Activated CD8-positive, alpha-beta memory T cell treated with anti-CD3 and anti-CD28 coated beads, Interleukin-2, amount 10 ng/mL, durations not matched to agents 7 days and 5 days (primary cell): ENCODE data around the gene HS3ST1. TPM values are rescaled to one million over a fixed set of nuclear protein-coding genes. Genes with fewer than 3 reads are reported as not detected.

Experiments used
- ATAC-seq: fragments of 150-1000 bp; cut with Tn5 transposase; one replicate; pipeline ENCODE4 v1.10.0; 2021; ENCODE audit warnings: moderate library complexity
- CTCF ChIA-PET: fragments of 350-600 bp; sonication (Branson Sonifier 250); formaldehyde crosslinking; loops from one replicate; lab custom pipeline; 2021; ENCODE audit warnings: antibody characterized with exemption; lab: Charles Lee
- DNase-seq: peaks from one replicate; pipeline ENCODE4 v3.0.0-alpha.2; 2020
- H3K27ac Mint-ChIP-seq: one replicate; pipeline ENCODE4 v1.8.0; 2021; ENCODE audit warnings: mild to moderate bottlenecking, mixed read lengths
- H3K27me3 Mint-ChIP-seq: one replicate; pipeline ENCODE4 v1.8.0; 2021; ENCODE audit warnings: mixed read lengths
- H3K36me3 Mint-ChIP-seq: one replicate; pipeline ENCODE4 v1.8.0; 2021; ENCODE audit warnings: mild to moderate bottlenecking, mixed read lengths
- H3K4me1 Mint-ChIP-seq: one replicate; pipeline ENCODE4 v1.8.0; 2021; ENCODE audit warnings: mixed read lengths
- H3K4me3 Mint-ChIP-seq: one replicate; pipeline ENCODE4 v1.8.0; 2021; ENCODE audit warnings: mild to moderate bottlenecking, moderate library complexity, mixed read lengths
- H3K9me3 Mint-ChIP-seq: one replicate; pipeline ENCODE4 v1.8.0; 2022; ENCODE audit warnings: low read depth, mixed read lengths
- total RNA-seq, 2 experiments: library from RNA; stranded (reverse); gene quantifications; one replicate each; pipeline ENCODE4 v1.2.3, GENCODE V29; 2021

HS3ST1 gene
- total RNA-seq, 2 experiments from 2014 or later: 0.19 TPM; not detected in 1

DNA sequence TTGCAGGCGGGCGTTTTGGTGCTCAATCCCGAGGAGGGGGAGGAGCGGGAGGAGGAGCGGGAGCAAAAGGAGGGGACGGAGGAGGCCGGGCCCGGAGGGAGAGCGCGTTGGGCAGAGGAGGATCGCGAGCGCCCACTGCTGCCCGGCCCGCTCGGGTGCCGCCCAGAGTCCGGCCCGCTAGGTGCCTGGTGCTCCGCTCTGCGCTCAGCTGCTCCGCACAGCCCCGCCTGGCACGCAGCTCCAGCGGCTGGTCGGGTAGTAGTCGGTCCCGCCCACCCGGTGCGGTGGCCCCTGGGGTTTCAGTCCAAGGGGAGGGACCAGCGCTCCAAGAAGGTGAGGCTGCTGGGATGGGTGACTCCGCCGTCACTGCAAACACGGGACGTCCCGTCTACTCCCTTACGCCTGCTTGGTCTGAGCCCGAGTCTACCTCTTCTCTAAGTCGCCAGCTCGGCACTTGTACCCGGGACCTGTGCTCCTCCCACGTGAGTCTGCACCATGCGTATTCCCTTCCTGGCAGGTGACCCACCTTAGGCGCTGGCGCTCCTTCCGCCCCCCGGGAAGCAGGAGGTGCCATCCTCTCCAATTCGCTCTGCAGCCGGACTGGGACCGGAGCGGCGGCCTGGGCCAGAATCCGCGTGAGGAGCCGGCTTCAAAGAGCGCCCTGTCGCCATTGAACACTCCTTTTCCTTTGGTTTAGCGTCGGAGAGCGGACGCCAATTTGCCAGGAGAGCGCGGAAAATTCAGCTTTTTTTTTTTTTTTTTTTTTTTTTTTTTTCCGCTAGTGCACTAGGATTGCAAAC lies 405 bp upstream of the HS3ST1 start:
- H3K9me3 Mint-ChIP-seq: no peaks in the 10 kb centered on the region
- peak overlapping the region; percentile 62 for H3K4me3 Mint-ChIP-seq
- ATAC-seq: peak; percentile 79
- H3K4me1 Mint-ChIP-seq: peaks cover 15% of the 10 kb centered on the region
- no peaks in the 10 kb centered on the region for H3K36me3 Mint-ChIP-seq
- CTCF ChIA-PET: interaction anchor here (0.6 to 1.4 kb wide), 2 partner anchors 42 to 76 kb away, joined by 3 to 6 read pairs; no protein-coding TSS in a partner anchor
- H3K27ac Mint-ChIP-seq: no peak overlapping the region
- DNase-seq: peak; percentile 50
- peaks cover 77% of the 10 kb centered on the region for H3K27me3 Mint-ChIP-seq

DNA sequence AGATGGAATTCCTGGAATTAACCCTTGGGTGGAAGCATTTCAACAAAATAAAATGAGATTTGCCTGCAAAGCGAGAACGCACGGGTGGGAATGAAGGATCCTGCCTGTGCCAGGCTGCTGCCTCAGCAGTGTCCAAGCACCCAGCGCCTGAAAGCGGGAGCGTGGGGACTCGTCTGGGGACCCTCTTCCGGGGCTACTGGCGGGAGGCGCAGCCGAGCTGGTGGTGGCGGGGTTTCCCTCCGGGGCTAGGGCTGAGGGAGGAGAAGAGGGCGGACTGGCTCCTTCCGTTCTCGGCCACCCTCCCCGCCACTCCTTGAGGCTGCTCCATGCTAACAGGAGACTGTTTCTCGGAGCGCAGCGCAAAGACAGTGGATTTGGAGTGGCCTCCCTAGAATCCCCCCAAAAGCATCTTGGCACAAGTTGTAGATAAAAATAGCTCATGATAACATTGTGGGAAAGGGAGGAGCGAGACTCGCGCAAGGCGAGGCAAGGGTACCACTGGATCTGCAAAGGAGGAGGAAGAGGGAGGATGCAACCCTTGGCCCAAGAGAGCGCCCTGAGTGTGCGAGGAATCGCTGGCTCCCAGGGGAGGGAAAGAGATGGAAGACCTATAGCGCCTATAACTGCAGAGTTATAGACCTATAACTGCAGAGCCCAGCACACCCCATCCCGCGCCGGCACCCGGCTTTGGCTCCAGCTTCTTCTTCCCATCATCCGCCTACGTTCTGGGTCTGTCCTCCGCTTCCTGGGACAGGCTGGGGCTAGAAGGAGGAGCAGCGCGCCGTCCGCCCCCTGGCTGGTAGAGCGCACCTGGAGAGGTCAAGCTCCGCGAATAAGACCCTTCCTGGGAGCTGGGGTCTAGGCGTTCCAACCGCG lies 1.3 kb downstream of the HS3ST1 start:
- no peak for ATAC-seq

DNA sequence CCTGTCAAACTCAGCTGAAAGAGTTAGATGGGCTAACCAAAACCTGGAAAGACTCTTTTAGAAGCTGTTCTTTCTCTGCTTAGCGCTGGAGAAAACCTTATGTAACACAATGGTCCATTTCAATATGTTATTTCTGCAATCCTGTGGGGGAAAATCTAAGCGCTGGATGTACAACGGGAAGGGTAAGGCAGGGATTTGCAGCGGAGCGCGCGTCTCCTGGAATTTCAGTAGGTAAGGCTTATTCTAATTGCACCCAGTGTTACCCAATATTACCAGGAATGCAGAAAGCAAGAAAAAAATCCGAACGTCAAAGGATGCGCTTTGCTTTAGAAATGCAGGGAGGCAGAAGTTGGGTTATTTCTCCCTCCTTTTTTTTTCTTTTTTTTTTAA lies 2.0 kb downstream of the HS3ST1 start:
- H3K9me3 Mint-ChIP-seq: no peaks in the 10 kb centered on the region
- H3K4me3 Mint-ChIP-seq: no peak overlapping the region
- no peaks in the 10 kb centered on the region for H3K36me3 Mint-ChIP-seq
- H3K4me1 Mint-ChIP-seq: peaks cover 15% of the 10 kb centered on the region
- no peak overlapping the region for H3K27ac Mint-ChIP-seq
- CTCF ChIA-PET: no interaction called here
- DNase-seq (no peak), ATAC-seq (no peak)
- peaks cover 61% of the 10 kb centered on the region for H3K27me3 Mint-ChIP-seq

More for the DNA sequence above, 1.3 kb downstream of the HS3ST1 start:
- Mint-ChIP-seq H3K27me3 (peaks cover 67% of the 10 kb centered on the region), H3K36me3 (no peaks in the 10 kb centered on the region), H3K27ac (no peak overlapping the region), H3K4me3 (no peak overlapping the region), H3K4me1 (peaks cover 15% of the 10 kb centered on the region), H3K9me3 (no peaks in the 10 kb centered on the region)
- DNase-seq: no peak
- CTCF ChIA-PET: no interaction called here

DNA sequence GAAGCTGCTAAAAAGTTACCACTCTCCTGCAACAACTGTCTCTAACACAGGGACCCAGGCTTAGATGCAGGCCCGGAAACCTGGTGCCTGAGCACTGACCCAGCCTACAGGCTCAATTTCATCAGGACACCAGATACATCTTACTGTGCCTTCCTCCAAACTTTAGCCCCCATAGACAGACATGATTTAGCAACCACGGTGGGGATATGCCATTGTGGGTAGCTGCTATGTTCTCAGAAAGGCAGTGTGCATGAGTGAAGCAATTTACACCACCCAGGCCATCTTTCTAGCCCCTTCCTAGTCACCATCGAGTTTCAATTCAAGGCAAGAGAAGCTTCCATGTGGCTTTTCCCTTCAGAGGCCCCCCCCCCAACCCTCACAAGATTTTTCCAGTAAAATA lies 2.7 kb downstream of the HS3ST1 start:
- H3K9me3 Mint-ChIP-seq: no peaks in the 10 kb centered on the region
- H3K4me3 Mint-ChIP-seq: no peak overlapping the region
- no peak overlapping the region for H3K27ac Mint-ChIP-seq
- ATAC-seq (no peak), DNase-seq (no peak)
- peaks cover 15% of the 10 kb centered on the region for H3K4me1 Mint-ChIP-seq
- H3K36me3 Mint-ChIP-seq: no peaks in the 10 kb centered on the region
- CTCF ChIA-PET: no interaction called here
- H3K27me3 Mint-ChIP-seq: peaks cover 53% of the 10 kb centered on the region

DNA sequence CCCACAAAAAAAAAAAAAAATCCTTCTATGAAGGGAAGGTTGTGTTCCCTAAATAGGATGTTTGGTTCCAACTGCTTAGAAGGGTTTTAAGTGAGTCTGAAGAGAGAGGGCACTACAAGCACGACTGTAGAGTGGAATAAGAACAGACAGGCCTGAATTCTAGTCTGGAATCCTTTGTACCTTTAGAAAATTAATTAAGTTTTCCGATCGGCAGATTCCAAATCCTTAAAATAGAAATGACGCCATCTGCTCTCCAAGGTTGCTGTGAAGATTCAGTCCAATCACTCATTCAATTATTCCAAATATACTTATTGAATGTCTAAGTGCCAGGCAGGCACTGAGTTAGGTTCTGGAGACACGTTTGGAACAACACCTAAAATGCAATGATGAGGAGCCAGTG lies 3.8 kb downstream of the HS3ST1 start:
- no peak for DNase-seq
- no peaks in the 10 kb centered on the region for H3K9me3 Mint-ChIP-seq
- H3K27me3 Mint-ChIP-seq: peaks cover 43% of the 10 kb centered on the region
- H3K4me3 Mint-ChIP-seq: no peak overlapping the region
- CTCF ChIA-PET: interaction anchor here (0.9 to 1.4 kb wide), 4 partner anchors 9 to 869 kb away, joined by 3 read pairs; no protein-coding TSS in a partner anchor
- no peak overlapping the region for H3K27ac Mint-ChIP-seq
- no peak for ATAC-seq
- H3K36me3 Mint-ChIP-seq: no peaks in the 10 kb centered on the region
- H3K4me1 Mint-ChIP-seq: peaks cover 15% of the 10 kb centered on the region

DNA sequence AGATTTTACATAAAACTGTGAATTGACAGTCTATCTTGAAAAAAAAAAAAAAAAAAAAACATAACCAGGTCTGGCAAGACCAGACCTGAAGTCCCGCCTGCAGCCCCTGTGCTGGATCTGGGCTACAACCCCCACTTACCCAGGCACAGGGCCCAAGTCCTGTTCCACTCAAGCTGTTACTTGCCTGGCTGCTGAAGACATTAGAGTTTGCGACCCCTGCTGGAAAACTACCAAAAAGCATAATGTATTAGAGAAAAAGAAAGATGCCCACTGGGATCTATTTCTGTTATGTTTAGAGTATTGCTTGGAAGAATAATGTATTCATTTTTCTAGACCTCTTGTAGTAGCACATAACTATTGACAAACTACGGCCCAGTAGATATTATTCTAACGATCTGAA lies 4.7 kb downstream of the HS3ST1 start:
- Mint-ChIP-seq H3K27ac (no peak overlapping the region), H3K4me1 (peaks cover 9% of the 10 kb centered on the region), H3K4me3 (no peak overlapping the region), H3K36me3 (no peaks in the 10 kb centered on the region), H3K9me3 (no peaks in the 10 kb centered on the region), H3K27me3 (peaks cover 34% of the 10 kb centered on the region)
- no peak for DNase-seq
- CTCF ChIA-PET: interaction anchor here (0.7 to 1.4 kb wide), 7 partner anchors 9 to 868 kb away, joined by 3 to 4 read pairs (median 3); no protein-coding TSS in a partner anchor
- ATAC-seq: no peak

DNA sequence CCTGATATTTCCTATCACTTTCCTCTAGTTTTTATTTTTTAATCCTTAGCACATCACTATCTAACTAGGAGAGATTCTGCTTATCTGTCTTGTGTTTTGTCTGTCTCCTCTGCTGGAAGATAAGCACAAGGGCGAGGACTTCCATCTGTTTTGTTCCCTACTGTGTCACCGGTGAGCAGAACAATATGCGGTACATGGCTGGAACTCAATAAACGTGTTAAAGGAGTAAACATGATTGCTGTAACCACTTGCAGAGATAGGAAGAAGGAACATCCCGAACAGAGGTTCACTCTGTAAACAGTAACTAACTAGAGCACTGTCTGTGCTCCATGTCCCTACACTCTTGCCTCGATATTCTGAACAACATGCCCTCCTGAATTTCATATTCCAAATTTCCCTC lies 5.2 kb downstream of the HS3ST1 start:
- H3K9me3 Mint-ChIP-seq: no peaks in the 10 kb centered on the region
- peaks cover 30% of the 10 kb centered on the region for H3K27me3 Mint-ChIP-seq
- CTCF ChIA-PET: interaction anchor here (0.7 to 1.4 kb wide), 4 partner anchors 86 to 723 kb away, joined by 3 to 4 read pairs (median 3); no protein-coding TSS in a partner anchor
- ATAC-seq (no peak), DNase-seq (no peak)
- H3K4me3 Mint-ChIP-seq: no peak overlapping the region
- no peaks in the 10 kb centered on the region for H3K36me3 Mint-ChIP-seq
- no peak overlapping the region for H3K27ac Mint-ChIP-seq
- peaks cover 9% of the 10 kb centered on the region for H3K4me1 Mint-ChIP-seq

DNA sequence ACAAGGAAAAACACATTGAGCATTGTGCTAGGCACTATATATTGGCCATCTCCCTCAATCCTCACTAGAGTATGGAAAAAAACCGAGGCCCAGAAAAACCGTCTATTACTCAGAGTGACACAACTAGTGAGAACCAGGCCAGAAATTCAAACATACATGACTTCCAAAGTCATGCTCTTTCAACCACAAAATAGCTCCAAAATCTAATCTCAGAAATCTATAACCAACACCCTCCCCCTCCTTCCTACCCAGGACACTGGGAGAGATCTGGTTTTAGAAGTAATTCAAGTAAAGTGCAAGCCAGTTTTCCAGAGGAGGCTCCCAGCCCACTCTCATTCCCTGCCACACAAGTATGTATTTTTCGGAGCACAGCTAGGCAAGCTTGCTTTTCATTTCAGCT lies 7.6 kb downstream of the HS3ST1 start:
- Mint-ChIP-seq H3K9me3 (no peaks in the 10 kb centered on the region), H3K27ac (no peak overlapping the region), H3K4me1 (no peaks in the 10 kb centered on the region), H3K27me3 (peaks cover 12% of the 10 kb centered on the region), H3K36me3 (no peaks in the 10 kb centered on the region), H3K4me3 (no peak overlapping the region)
- ATAC-seq (no peak), DNase-seq (no peak)
- CTCF ChIA-PET: no interaction called here

DNA sequence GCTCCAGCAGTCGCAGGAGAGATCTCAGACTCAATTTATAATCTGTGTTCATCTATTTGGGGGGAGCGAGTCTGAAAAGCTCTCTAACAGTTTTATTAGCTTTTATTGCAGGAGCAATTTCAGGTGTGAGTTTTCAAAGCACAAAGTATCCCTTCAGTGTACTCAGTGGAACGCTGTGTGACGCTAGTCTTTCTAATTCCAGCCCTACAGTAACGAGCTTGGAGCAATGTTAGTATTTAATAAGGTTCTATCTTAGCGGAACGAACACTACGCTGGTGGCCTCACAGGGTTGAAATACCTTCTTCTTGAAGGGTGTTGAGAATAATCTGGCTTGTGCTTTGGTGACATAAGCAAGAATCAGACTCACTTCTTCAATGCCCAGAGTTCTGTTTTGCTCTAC lies 8.4 kb downstream of the HS3ST1 start:
- peaks cover 8% of the 10 kb centered on the region for H3K27me3 Mint-ChIP-seq
- CTCF ChIA-PET: no interaction called here
- no peak overlapping the region for H3K27ac Mint-ChIP-seq
- no peak for ATAC-seq
- no peak for DNase-seq
- H3K9me3 Mint-ChIP-seq: no peaks in the 10 kb centered on the region
- H3K36me3 Mint-ChIP-seq: no peaks in the 10 kb centered on the region
- no peak overlapping the region for H3K4me3 Mint-ChIP-seq
- H3K4me1 Mint-ChIP-seq: no peaks in the 10 kb centered on the region

DNA sequence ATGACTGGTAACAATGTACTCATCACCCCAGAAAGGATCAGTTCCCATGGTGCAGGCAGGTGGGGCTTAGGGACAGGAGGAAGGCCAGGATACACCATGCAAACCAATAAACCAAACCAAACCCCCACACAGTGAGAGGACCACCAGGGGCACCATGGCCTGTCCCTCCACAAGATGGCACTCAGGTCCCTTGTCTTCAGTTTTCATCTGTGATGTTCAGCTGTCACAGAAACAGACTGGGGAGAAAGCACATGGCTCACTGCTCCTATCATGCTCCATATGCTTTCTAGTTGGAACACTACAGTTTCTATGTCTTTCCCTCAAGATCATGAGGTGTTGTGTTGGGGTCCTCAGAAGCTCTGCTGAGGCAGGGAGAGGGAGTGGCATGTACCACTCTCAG lies 10.1 kb downstream of the HS3ST1 start:
- Mint-ChIP-seq H3K27me3 (peaks cover 7% of the 10 kb centered on the region), H3K4me1 (no peaks in the 10 kb centered on the region), H3K36me3 (no peaks in the 10 kb centered on the region), H3K4me3 (no peak overlapping the region), H3K9me3 (no peaks in the 10 kb centered on the region), H3K27ac (no peak overlapping the region)
- CTCF ChIA-PET: no interaction called here
- ATAC-seq: no peak
- DNase-seq: no peak

DNA sequence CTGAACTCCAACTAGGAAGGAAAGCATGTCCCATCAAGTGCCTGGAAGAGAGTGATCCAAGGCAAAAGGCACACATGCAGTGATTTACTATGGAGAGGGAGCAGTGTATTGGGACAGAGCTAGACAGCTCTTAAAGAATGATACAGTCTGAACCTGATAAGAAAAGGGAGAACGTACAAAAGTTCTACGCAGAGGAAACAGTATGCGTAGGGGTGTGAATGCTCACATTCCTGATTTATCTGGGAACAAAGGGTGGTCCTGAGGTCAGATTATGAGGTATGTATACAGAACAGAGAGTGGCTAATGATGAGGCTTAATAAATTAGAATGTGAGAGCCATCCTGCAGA lies 12.0 kb downstream of the HS3ST1 start:
- CTCF ChIA-PET: no interaction called here

DNA sequence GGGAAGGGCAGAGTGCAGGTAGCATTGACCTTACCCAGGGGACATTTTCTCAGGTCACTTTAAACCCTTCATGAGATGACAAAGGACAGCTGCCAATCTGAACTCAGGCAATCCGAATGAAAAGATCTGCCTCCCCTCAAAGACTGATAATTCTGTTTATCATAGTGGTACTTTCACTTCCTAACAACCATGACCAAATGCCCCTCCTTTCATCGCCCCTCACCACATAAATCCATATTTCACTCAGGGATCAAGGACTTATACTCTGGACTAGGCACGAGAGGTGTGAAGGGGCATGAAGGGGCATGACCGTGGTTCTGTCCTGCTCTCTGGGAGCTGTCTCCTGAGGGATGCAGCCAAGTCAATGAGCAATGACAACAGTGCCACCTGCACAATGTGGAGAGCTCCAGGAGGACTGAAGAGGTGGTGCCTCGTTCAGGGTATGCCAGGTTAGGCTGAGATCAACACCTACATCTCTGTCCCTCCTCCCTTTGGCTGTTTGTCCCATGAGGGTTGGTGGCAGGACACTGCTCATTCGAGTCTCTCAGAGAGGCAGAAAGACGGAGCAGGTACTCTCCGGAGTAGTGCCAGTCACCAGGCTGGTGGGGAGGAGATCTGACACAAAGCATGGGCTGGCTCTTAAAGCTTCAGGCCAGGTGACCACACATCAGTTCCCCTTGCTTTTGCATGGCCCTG lies 12.5 kb downstream of the HS3ST1 start:
- H3K4me3 Mint-ChIP-seq: no peak overlapping the region
- no peak overlapping the region for H3K27ac Mint-ChIP-seq
- ATAC-seq: no peak
- peaks cover 4% of the 10 kb centered on the region for H3K27me3 Mint-ChIP-seq
- CTCF ChIA-PET: no interaction called here
- no peak for DNase-seq
- no peaks in the 10 kb centered on the region for H3K36me3 Mint-ChIP-seq
- no peaks in the 10 kb centered on the region for H3K9me3 Mint-ChIP-seq
- H3K4me1 Mint-ChIP-seq: no peaks in the 10 kb centered on the region

More for the DNA sequence above, 12.0 kb downstream of the HS3ST1 start:
- peaks cover 4% of the 10 kb centered on the region for H3K27me3 Mint-ChIP-seq
- no peak overlapping the region for H3K4me3 Mint-ChIP-seq
- H3K4me1 Mint-ChIP-seq: no peaks in the 10 kb centered on the region
- DNase-seq: no peak
- H3K9me3 Mint-ChIP-seq: no peaks in the 10 kb centered on the region
- no peak for ATAC-seq
- H3K27ac Mint-ChIP-seq: no peak overlapping the region
- no peaks in the 10 kb centered on the region for H3K36me3 Mint-ChIP-seq

DNA sequence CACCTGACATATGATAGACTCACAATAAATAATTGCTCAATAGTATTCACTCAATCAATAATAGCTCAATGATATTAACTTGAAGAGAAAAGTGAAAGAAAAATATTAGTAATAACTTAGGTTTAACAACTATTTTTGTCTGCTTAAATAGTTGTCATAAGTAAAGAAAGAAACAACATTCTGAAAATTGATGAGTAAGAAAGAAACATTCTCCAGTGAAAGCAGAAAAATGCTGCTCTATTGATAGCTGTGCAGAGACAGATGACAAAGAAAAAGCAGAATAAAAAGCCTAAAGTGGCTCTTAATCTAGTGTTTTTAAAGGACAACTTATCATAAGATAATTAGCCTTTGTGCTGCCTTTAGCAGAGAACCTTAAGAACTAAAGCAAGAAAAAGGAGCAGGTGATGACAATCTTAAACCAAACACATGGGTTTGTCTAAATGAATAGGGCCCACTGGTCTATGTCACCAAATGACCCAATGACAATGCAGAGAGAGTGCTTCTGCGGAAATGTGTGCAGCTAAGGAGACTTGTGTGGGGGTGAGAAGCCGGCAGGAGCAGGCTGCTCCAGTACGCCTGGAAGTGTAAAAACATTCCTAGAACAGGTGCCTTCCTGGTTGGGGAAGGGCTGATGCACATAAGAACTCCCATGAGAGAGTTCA lies 13.2 kb downstream of the HS3ST1 start:
- no peaks in the 10 kb centered on the region for H3K9me3 Mint-ChIP-seq
- H3K4me1 Mint-ChIP-seq: no peaks in the 10 kb centered on the region
- H3K36me3 Mint-ChIP-seq: no peaks in the 10 kb centered on the region
- H3K4me3 Mint-ChIP-seq: no peak overlapping the region
- H3K27me3 Mint-ChIP-seq: peaks cover 4% of the 10 kb centered on the region
- DNase-seq (no peak), ATAC-seq (no peak)
- CTCF ChIA-PET: interaction anchor here (0.8 kb wide), 1 partner anchor 9 kb away, joined by 3 read pairs; no protein-coding TSS in a partner anchor
- no peak overlapping the region for H3K27ac Mint-ChIP-seq
